Sciatic nerve (tissue), 2 donors: ENCODE data around the gene NKAIN4. TPM values are rescaled to one million over a fixed set of nuclear protein-coding genes. Genes with fewer than 3 reads are reported as not detected.

Experiments
- ATAC-seq: fragments of 200-7000 bp; cut with Tn5 transposase; one replicate; pipeline ENCODE4 v1.9.1; 2020; ENCODE audit warnings: mild to moderate bottlenecking, moderate library complexity
- DNase-seq: peaks from one replicate; pipeline ENCODE4 v3.0.0-alpha.2; 2020; ENCODE audit warnings: low spot score
- intact Hi-C: fragments of 100-400 bp; cut with DNase I; formaldehyde crosslinking; loops from one replicate; pipeline ENCODE4 v1.14.2; 2022
- total RNA-seq: library from RNA; stranded (reverse); fragmentation: NEBNext Ultra II Directional; extraction: Animal tissue kit (Norgen Biotek cat#: 25700); gene quantifications from one replicate; pipeline ENCODE4 v1.2.1, GENCODE V29; 2021
- donor health status: DM: no; HTN: no; CAD: no.
- donor health status: DM: no; HTN: no; CAD: no.

Gene NKAIN4
- total RNA-seq, 1 donor from 2014 or later: 3.0 TPM

GRCh38 chr20:63246490-63247288 is 7.6 kb downstream of the NKAIN4 start:
- DNase-seq (no peak), ATAC-seq (no peak)
- intact Hi-C loops: no loop called here

- no peak for ATAC-seq
- DNase-seq: no peak
- intact Hi-C loops: no loop called here
These were observed 9.8 kb downstream of the NKAIN4 start for GRCh38 chr20:63244468-63244867.

GRCh38 chr20:63243604-63244247 is 10.5 kb downstream of the NKAIN4 start:
- DNase-seq (no peak), ATAC-seq (no peak)
- intact Hi-C loops: no loop called here

GRCh38 chr20:63242736-63243135 is 11.5 kb downstream of the NKAIN4 start:
- intact Hi-C loops: no loop called here
- ATAC-seq (no peak), DNase-seq (no peak)

GRCh38 chr20:63241272-63241671 is 13.0 kb downstream of the NKAIN4 start:
- no peak for DNase-seq
- intact Hi-C loops: no loop called here
- ATAC-seq: no peak

- intact Hi-C loops: no loop called here
- DNase-seq: no peak
- no peak for ATAC-seq
These were observed 14.3 kb downstream of the NKAIN4 start for GRCh38 chr20:63240004-63240403.

- ATAC-seq (no peak), DNase-seq (no peak)
- intact Hi-C loops: no loop called here
These were observed 14.8 kb downstream of the NKAIN4 start for GRCh38 chr20:63239431-63239830.

- intact Hi-C loops: no loop called here
- no peak for DNase-seq
- ATAC-seq: peak; percentile 28
These were observed 15.6 kb downstream of the NKAIN4 start for GRCh38 chr20:63238514-63239125.

GRCh38 chr20:63238031-63238430 is 16.2 kb downstream of the NKAIN4 start:
- DNase-seq (no peak), ATAC-seq (no peak)
- intact Hi-C loops: no loop called here

GRCh38 chr20:63236116-63236837 is 18.0 kb downstream of the NKAIN4 start:
- ATAC-seq (no peak), DNase-seq (no peak)
- intact Hi-C loops: no loop called here

- ATAC-seq (peak; percentile 25), DNase-seq (peak; percentile 76)
- intact Hi-C loops: no loop called here
These were observed 18.8 kb downstream of the NKAIN4 start, which contains the start of gene BIRC7 for GRCh38 chr20:63235399-63235983. Gene BIRC7 (plus strand): TSS chr20:63235905. CDS start chr20:63236097, 192 bp downstream.

- ATAC-seq (no peak), DNase-seq (no peak)
- intact Hi-C loops: no loop called here
These were observed 19.4 kb downstream of the NKAIN4 start for GRCh38 chr20:63234693-63235398.

GRCh38 chr20:63233924-63234323 is 20.3 kb downstream of the NKAIN4 start:
- intact Hi-C loops: no loop called here
- ATAC-seq (no peak), DNase-seq (no peak)

GRCh38 chr20:63233061-63233344 is 21.3 kb downstream of the NKAIN4 start:
- intact Hi-C loops: no loop called here
- DNase-seq: no peak
- no peak for ATAC-seq

GRCh38 chr20:63232235-63233060 is 21.8 kb downstream of the NKAIN4 start:
- DNase-seq (no peak), ATAC-seq (no peak)
- intact Hi-C loops: no loop called here

GRCh38 chr20:63230800-63231268 is 23.4 kb downstream of the NKAIN4 start:
- ATAC-seq (peak; percentile 84), DNase-seq (peak; percentile 77)
- intact Hi-C loops: no loop called here

- intact Hi-C loops: no loop called here
- no peak for DNase-seq
- no peak for ATAC-seq
These were observed 25.5 kb downstream of the NKAIN4 start for GRCh38 chr20:63228806-63229205.

- intact Hi-C loops: no loop called here
- ATAC-seq (no peak), DNase-seq (no peak)
These were observed 27.0 kb downstream of the NKAIN4 start for GRCh38 chr20:63227260-63227659.
